Liver (tissue), 9 donors: Measurements from ENCODE around the gene CLOCK. TPM values are rescaled to one million over a fixed set of nuclear protein-coding genes. Genes with fewer than 3 reads are reported as not detected.

Source experiments
- DNase-seq: peaks from one replicate; pipeline ENCODE4 v3.0.0-alpha.2; 2017; ENCODE audit warnings: low spot score
- H3K27ac ChIP-seq, 2 donors: one replicate each; pipeline ENCODE4 v1.7.0; 2013; ENCODE audit warnings: inconsistent platforms in 2 of 2, low read length in 2 of 2, control low read depth in 1 of 2, low read depth in 1 of 2, mild to moderate bottlenecking in 1 of 2
- H3K27me3 ChIP-seq, 4 donors: one replicate each; pipeline versions ENCODE4 v1.6.1 to v1.7.0; 2013; ENCODE audit warnings: low read length in 3 of 4, inconsistent platforms in 1 of 4, mild to moderate bottlenecking in 1 of 4, moderate library complexity in 1 of 4; ENCODE audit not compliant: control insufficient read depth in 4 of 4, insufficient read depth in 4 of 4
- H3K36me3 ChIP-seq, 4 donors: one replicate each; pipeline versions ENCODE4 v1.6.1 to v1.7.0; 2013; ENCODE audit warnings: low read length in 3 of 4, mild to moderate bottlenecking in 3 of 4, low read depth in 1 of 4, moderate library complexity in 1 of 4; ENCODE audit not compliant: control insufficient read depth in 4 of 4, insufficient read depth in 3 of 4
- H3K4me1 ChIP-seq, 4 donors: one replicate each; pipeline versions ENCODE4 v1.6.1 to v1.7.0; 2013; ENCODE audit warnings: low read length in 3 of 4, mild to moderate bottlenecking in 3 of 4, moderate library complexity in 1 of 4; ENCODE audit not compliant: control insufficient read depth in 4 of 4, insufficient read depth in 4 of 4
- H3K4me3 ChIP-seq, 3 donors: one replicate each; pipeline versions ENCODE4 v1.6.1 to v1.7.0; 2013; ENCODE audit warnings: low read length in 3 of 3, control low read depth in 1 of 3, low read depth in 1 of 3, mild to moderate bottlenecking in 1 of 3
- H3K9ac ChIP-seq, 2 donors: one replicate each; pipeline ENCODE4 v1.7.0; 2013; ENCODE audit warnings: low read length in 2 of 2, mild to moderate bottlenecking in 2 of 2, moderate library complexity in 2 of 2, control low read depth in 1 of 2, low read depth in 1 of 2
- H3K9me3 ChIP-seq, 4 donors: one replicate each; pipeline versions ENCODE4 v1.6.1 to v1.7.0; 2013; ENCODE audit warnings: low read length in 3 of 4; ENCODE audit not compliant: control insufficient read depth in 4 of 4
- ATF3 ChIP-seq: IDR thresholded peaks from 2 replicates; pipeline ENCODE4 v1.6.1; 2016; ENCODE audit warnings: antibody characterized with exemption
- CTCF ChIP-seq: fragments of 150-350 bp; IDR thresholded peaks from 2 replicates; pipeline ENCODE4 v1.5.1; 2017; ENCODE audit warnings: improper control_type of control experiment, low read depth, low read length; ENCODE audit not compliant: missing input control
- EGR1 ChIP-seq, 2 donors: IDR thresholded peaks; 2 replicates each; pipeline ENCODE4 v1.6.1; 2016 to 2018; ENCODE audit warnings: antibody characterized with exemption in 2 of 2, low read depth in 2 of 2
- FOXA1 ChIP-seq: IDR thresholded peaks from 2 replicates; pipeline ENCODE4 v1.6.1; 2016; ENCODE audit warnings: antibody characterized with exemption
- FOXA2 ChIP-seq: IDR thresholded peaks from 2 replicates; pipeline ENCODE4 v1.6.1; 2016; ENCODE audit warnings: antibody characterized with exemption
- GABPA ChIP-seq, 2 donors: IDR thresholded peaks in 1 of 2; conservative IDR thresholded peaks in 1 of 2; 2 replicates each; pipeline ENCODE4 v1.6.1; 2016; ENCODE audit warnings: antibody characterized with exemption in 2 of 2, mild to moderate bottlenecking in 1 of 2, moderate library complexity in 1 of 2
- HNF4A ChIP-seq, 2 donors: conservative IDR thresholded peaks; 2 replicates each; pipeline ENCODE4 v1.6.1; 2016; ENCODE audit warnings: antibody characterized with exemption in 2 of 2, mild to moderate bottlenecking in 2 of 2
- HNF4G ChIP-seq: IDR thresholded peaks from 2 replicates; pipeline ENCODE4 v1.6.1; 2016; ENCODE audit warnings: antibody characterized with exemption
- JUND ChIP-seq, 2 donors: IDR thresholded peaks; 2 replicates each; pipeline ENCODE4 v1.6.1; 2016; ENCODE audit warnings: antibody characterized with exemption in 2 of 2
- MAX ChIP-seq: IDR thresholded peaks from 2 replicates; pipeline ENCODE4 v1.6.1; 2016; ENCODE audit warnings: antibody characterized with exemption
- NR2F2 ChIP-seq: IDR thresholded peaks from 2 replicates; pipeline ENCODE4 v1.6.1; 2016; ENCODE audit warnings: antibody characterized with exemption
- RAD21 ChIP-seq, 2 donors: IDR thresholded peaks; 2 replicates each; pipeline ENCODE4 v1.6.1; 2016; ENCODE audit warnings: antibody characterized with exemption in 2 of 2, mild to moderate bottlenecking in 2 of 2
- RXRA ChIP-seq, 2 donors: IDR thresholded peaks; 2 replicates each; pipeline ENCODE4 v1.6.1; 2017 to 2018; ENCODE audit warnings: antibody characterized with exemption in 2 of 2, mild to moderate bottlenecking in 1 of 2
- SP1 ChIP-seq: IDR thresholded peaks from 2 replicates; pipeline ENCODE4 v1.6.1; 2018; ENCODE audit warnings: antibody characterized with exemption, mild to moderate bottlenecking
- TAF1 ChIP-seq: conservative IDR thresholded peaks from 2 replicates; pipeline ENCODE4 v1.6.1; 2016; ENCODE audit warnings: antibody characterized with exemption, mild to moderate bottlenecking
- YY1 ChIP-seq: IDR thresholded peaks from 2 replicates; pipeline ENCODE4 v1.6.1; 2016; ENCODE audit warnings: antibody characterized with exemption, mild to moderate bottlenecking
- ZBTB33 ChIP-seq: IDR thresholded peaks from 2 replicates; pipeline ENCODE4 v1.6.1; 2016; ENCODE audit warnings: antibody characterized with exemption
- WGBS: extraction: QIAGEN DNeasy Blood & Tissue Kit; methylation state at CpG from one replicate; pipeline ENCODE4 v1.1.7; 2013; 5-methylcytosine and 5-hydroxymethylcytosine counted together
- polyA plus RNA-seq, 2 donors: library from polyadenylated mRNA; stranded (reverse) in 1 of 2; unstranded in 1 of 2; fragments of 200-250 nt in 1 of 2; fragments of >200 nt in 1 of 2; fragmentation: Nextera tagmentation in 1 of 2; extraction: Ambion mirVana in 1 of 2; gene quantifications; one replicate each; pipeline versions ENCODE4 v1.2.1 to v1.2.3, GENCODE V29; 2013 to 2015
- total RNA-seq, 2 donors: library from RNA; depleted of rRNA; stranded (reverse); fragments of >200 nt; gene quantifications; one replicate each; pipeline ENCODE4 v1.2.3, GENCODE V29; 2014
- TF ChIP-seq, protein P1 (sequence below): IDR thresholded peaks from 2 replicates; pipeline ENCODE4 v1.6.1; 2016; ENCODE audit warnings: antibody characterized with exemption, mild to moderate bottlenecking
- donor health status: healthy.
- donor health status: healthy.
- donor health status: healthy.
- donor health status: healthy.
- donor health status: healthy.

CLOCK gene
- total and polyA plus RNA-seq, 4 donors, result 5.1 to 19.4 (median 6.1) TPM

- Histone ChIP-seq H3K4me1 (no peaks in the 10 kb centered on the region), H3K4me3 (no peak overlapping the region), H3K27ac (no peak overlapping the region), H3K9me3 (no peaks in the 10 kb centered on the region), H3K36me3 (no peaks in the 10 kb centered on the region), H3K27me3 (no peaks in the 10 kb centered on the region), H3K9ac (no peak overlapping the region)
- 92% methylated on average over 7 of the region's 7 CpGs for WGBS
- TF ChIP-seq ATF3, result no peak
- TF ChIP-seq CTCF, result no peak
- TF ChIP-seq MAX, result no peak
- TF ChIP-seq EGR1 (IDR thresholded peaks at IDR 0.05; ENCODE audit: low read depth in 2 of 2), result no peak
- TF ChIP-seq HNF4G, result no peak
- TF ChIP-seq FOXA1, result no peak
- no peak for TF ChIP-seq NR2F2
- no peak for DNase-seq
These were observed 165.2 kb downstream of the CLOCK start for GRCh38 chr4:55381502-55381901.

DNA sequence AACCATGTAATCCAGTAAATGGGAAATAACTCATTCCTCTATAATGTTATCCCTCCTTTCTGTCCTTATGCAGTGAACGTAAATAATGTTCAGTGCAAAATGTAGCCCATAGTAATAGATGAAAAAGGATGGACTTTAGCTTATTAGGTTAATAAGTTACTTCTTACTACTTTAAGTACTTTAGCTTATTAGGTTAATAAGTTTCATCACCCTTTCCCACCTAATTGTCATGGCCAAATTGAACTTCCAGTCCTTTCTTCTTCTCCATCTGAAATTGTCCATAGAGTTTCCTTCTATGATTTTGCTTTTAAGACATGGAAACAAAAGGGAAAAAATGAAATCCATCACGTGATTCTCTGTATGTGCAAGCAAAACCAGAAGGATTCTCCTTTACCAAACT is 166.1 kb downstream of the CLOCK start:
- H3K9ac ChIP-seq, result no peak overlapping the region
- H3K27ac ChIP-seq, result no peak overlapping the region
- 80% methylated on average over 2 of the region's 2 CpGs for WGBS
- no peak overlapping the region for H3K4me3 ChIP-seq
- H3K4me1 ChIP-seq, result no peaks in the 10 kb centered on the region
- H3K27me3 ChIP-seq, result no peaks in the 10 kb centered on the region
- TF ChIP-seq CTCF (no peak), ATF3 (no peak), HNF4G (no peak), ZBTB33 (no peak), MAX (no peak), NR2F2 (no peak), TAF1 (no peak), JUND (IDR thresholded peaks at IDR 0.05) (no peak), SP1 (no peak), RXRA (IDR thresholded peaks at IDR 0.05) (no peak), GABPA (IDR thresholded peaks at IDR 0.05 in 1 of 2, conservative IDR thresholded peaks at IDR 0.05 in 1 of 2) (no peak), RAD21 (IDR thresholded peaks at IDR 0.05) (no peak), FOXA2 (no peak), YY1 (no peak), HNF4A (conservative IDR thresholded peaks at IDR 0.05) (no peak), FOXA1 (no peak), EGR1 (IDR thresholded peaks at IDR 0.05; ENCODE audit: low read depth in 2 of 2) (no peak)
- TF ChIP-seq, protein P1, sequence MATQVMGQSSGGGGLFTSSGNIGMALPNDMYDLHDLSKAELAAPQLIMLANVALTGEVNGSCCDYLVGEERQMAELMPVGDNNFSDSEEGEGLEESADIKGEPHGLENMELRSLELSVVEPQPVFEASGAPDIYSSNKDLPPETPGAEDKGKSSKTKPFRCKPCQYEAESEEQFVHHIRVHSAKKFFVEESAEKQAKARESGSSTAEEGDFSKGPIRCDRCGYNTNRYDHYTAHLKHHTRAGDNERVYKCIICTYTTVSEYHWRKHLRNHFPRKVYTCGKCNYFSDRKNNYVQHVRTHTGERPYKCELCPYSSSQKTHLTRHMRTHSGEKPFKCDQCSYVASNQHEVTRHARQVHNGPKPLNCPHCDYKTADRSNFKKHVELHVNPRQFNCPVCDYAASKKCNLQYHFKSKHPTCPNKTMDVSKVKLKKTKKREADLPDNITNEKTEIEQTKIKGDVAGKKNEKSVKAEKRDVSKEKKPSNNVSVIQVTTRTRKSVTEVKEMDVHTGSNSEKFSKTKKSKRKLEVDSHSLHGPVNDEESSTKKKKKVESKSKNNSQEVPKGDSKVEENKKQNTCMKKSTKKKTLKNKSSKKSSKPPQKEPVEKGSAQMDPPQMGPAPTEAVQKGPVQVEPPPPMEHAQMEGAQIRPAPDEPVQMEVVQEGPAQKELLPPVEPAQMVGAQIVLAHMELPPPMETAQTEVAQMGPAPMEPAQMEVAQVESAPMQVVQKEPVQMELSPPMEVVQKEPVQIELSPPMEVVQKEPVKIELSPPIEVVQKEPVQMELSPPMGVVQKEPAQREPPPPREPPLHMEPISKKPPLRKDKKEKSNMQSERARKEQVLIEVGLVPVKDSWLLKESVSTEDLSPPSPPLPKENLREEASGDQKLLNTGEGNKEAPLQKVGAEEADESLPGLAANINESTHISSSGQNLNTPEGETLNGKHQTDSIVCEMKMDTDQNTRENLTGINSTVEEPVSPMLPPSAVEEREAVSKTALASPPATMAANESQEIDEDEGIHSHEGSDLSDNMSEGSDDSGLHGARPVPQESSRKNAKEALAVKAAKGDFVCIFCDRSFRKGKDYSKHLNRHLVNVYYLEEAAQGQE, result no peak
- no peak for DNase-seq
- H3K9me3 ChIP-seq, result no peaks in the 10 kb centered on the region
- H3K36me3 ChIP-seq, result no peaks in the 10 kb centered on the region
